GM12872 (cell line): ENCODE data around the gene PGS1.

ENCODE experiments used
- TF ChIP-seq, protein P1 (sequence below): IDR thresholded peaks from 3 replicates; pipeline ENCODE4 v1.5.1; 2011; ENCODE audit warnings: low read depth, mild to moderate bottlenecking, low read length, moderate library complexity; ENCODE audit not compliant: insufficient read depth

PGS1 gene

DNA sequence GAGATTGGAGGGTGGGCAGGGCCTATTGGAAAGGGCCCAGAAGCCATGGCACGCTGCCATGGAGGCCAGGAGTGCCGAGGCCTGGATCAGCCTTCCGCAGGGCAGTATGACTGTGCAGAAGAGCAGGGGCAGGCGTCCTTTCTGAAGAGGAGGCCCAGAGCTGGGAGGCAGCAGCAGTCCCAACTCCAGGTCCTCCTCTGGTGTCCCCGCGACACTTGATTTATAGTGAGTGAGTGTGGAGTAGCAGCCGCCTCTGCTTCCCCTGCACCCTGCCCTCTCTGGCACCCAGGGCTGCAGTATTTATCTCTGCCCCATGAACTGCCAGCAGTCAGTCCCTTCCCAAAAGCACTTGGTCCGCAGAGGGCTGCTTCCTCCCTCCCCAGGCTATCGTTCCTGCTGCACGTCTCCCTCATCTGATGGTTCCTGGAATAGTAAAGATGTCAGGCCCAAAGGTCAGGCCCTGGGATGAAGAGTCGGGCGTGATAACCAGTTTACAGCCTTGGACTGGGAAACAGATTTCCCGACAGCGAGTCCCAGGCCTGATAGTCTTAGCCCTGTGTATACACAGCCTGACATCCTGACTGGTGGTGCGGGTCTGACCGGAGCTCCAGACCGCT is 32.9 kb downstream of the PGS1 start:
- TF ChIP-seq, protein P1, sequence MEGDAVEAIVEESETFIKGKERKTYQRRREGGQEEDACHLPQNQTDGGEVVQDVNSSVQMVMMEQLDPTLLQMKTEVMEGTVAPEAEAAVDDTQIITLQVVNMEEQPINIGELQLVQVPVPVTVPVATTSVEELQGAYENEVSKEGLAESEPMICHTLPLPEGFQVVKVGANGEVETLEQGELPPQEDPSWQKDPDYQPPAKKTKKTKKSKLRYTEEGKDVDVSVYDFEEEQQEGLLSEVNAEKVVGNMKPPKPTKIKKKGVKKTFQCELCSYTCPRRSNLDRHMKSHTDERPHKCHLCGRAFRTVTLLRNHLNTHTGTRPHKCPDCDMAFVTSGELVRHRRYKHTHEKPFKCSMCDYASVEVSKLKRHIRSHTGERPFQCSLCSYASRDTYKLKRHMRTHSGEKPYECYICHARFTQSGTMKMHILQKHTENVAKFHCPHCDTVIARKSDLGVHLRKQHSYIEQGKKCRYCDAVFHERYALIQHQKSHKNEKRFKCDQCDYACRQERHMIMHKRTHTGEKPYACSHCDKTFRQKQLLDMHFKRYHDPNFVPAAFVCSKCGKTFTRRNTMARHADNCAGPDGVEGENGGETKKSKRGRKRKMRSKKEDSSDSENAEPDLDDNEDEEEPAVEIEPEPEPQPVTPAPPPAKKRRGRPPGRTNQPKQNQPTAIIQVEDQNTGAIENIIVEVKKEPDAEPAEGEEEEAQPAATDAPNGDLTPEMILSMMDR: no peak

DNA sequence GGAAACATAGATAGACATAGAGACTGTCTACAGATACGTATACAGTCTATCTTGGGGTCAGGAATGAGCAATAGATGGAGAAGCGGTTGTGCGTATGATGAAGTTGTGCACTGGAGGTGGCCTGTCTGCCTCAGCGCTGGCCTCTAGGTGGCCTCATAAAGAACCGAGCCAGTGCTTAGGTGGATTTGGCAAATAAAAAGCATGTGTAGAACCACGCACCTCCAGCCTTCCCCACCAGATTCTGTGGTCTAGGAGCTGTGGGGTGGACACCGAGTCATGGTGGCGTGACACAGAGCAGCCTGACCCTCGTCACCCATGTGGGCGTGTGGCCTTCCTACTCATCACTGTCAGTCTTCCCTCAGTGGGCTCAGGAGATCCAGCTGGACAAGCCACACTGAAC is 34.0 kb downstream of the PGS1 start:
- TF ChIP-seq, protein P1: peak; percentile 46; the same call in 2 of the 3 replicates

DNA sequence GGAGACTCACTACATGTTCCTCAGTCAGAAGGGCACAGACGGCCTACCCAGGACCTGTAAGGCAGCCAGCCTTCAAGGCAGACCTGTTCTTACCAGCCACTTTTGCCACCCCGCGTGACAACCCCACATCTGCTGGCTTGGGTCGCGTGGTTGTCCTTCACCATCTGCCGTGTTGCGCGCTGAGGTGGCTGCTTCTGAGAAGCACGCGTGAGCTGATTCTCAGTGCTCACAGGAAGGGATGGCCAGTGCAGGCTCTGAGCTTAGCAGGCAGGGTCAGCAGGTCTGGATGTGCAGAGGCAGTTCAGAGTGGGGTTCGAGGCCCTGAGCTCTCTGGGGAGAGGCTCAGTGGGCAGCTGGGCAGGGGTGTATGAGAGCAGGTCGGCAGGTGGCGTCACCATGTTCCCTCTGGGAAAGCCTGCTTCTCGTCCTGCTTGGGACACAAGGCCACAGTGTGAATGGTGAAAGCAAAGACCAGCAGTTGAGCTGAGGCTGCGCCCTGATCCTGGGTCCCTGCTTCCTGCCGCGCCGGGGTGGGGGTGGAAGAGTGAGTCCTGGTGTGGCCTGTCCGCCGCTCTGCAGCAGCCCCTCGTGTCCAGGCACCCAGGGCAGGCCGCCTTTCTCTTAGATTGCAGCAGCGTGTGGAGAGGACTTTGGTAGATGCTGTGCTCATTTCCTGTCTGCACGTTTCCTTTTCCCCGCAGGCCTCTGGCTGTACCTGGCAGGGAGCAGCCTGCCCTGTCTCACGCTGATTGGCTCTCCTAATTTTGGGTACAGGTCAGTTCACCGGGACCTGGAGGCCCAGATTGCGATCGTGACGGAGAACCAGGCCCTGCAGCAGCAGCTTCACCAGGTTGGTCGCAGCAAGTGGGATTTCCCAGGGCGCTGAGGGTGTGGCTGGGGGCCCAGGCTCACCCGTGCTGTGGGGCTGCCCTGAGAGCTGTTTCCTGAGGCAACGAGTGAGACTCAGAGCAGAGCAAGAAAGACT is 36.0 kb downstream of the PGS1 start:
- TF ChIP-seq, protein P1: no peak

DNA sequence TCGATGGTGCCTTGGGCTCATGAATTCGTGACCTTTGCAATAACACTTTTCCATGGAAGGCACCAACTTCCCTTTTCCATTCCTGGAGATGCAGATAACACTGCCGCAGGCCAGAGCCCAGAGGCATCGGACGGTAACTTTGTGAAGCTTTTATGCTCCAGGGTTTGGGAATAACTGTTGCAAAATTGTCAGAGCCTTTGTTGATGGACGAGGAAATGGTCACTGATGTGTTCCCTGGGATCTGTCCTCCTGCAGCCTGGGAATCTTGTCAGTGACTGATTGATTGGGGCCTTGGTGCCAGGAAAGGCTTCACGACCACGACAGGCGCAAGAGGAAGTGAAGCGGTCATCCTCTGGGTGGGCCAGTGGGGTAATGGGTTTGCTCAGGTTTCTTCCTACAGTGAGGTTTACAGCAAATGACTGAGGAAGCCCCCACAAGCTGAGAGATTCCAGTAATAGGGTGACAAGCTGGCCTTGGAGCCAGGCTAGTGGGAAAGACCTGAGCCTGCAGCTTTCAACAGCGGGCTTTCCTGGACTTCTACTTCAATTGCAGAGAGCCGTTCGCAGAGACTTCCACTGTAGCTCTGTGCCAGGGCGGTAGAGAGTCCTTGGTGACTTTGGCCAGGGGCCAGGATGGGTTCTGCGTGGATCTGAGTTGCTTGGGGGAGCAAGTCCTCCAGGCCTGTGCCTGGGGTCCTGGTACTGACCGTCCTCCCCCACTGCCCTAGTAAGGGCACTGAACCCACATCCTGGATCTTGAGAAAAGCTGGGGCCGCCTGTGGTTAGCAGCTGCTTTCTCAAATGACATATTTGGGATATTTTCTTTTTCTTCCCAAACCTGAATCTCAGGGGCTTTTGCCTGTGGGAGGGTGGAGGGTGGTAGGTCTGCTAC is 37.6 kb downstream of the PGS1 start:
- TF ChIP-seq, protein P1: no peak

DNA sequence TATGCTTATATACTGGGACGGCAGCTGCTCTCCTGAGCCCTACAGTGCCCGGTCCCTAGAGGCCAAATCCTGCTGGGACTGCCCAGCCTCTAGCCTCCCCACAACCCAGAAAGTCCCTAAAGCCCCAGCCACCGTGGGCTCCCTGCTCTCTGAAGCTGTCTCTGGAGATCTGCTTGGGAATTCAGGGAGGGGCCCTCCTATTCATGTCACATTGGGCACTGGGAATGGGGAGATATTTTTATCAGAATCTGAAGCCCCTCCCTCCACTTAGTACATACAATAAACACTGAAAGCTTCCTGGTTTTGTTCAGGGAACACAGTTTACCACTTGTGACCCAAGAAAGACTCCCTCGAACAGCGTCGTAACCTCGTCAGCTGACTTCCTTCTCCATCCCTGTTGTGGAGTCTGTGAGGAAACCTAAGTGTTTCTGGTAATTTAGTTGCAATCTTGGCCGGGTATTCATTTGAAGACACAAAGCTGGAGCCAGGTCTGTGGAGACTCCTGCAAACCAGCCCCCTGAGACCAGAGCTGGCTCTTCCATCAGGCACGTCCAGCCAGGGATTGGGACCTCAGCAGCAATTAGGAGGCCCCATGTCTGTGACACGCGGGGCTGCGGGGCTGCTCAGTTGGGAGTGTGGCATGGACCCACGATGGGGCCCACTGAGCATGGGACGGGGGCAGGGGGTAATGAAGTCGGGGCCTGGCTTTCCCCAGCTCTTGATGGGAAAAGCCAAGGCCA is 38.5 kb downstream of the PGS1 start:
- TF ChIP-seq, protein P1: no peak

DNA sequence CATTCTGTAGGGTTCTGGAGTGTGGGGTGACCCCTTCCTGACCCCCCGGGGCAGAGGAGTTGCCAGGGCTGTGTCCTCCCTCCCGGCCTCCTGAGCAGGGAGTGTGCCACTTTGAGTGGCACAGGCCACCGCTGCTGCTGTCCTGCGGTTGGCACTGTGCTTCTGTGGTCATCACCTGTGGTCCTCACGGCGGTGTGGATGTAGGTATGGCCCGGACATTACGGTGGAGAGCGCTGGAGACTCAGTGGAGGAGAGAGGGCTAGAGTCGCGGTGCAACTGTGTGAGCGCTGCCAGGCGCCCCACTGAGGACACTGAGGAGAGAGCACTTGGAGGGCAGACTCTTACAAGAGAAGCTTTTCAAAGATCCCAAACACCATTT is 39.1 kb downstream of the PGS1 start:
- TF ChIP-seq, protein P1: no peak
